HL-60/S4 (cell line): Measurements from ENCODE around the gene GLIPR1L2.

ENCODE experiments used
- in situ Hi-C: fragments of 300-500 bp; cut with MboI; formaldehyde crosslinking; loops from 2 replicates; pipeline ENCODE4 v1.14.3; 2022; ENCODE audit warnings: low sequenced_read_pairs

GLIPR1L2 gene

DNA sequence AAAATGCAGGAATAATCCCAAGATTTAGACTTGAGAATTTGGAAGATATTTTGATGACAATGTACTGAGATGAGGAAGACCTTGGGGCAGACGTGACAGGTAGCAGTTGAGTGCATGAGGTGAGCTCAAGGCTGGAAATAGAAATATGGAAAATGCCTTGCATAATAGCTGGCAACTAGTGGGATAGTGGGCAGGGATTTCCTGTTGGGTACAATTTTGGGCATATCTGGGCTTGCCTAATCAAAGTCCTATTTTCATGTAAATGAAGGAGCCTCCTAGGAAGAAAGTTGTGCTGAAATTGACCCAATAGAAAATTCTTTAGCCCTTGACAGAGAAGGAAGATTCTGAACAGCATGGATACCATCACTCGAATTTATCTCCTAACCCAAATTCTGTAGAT is 83.2 kb downstream of the GLIPR1L2 start:
- in situ Hi-C loops: no loop called here

DNA sequence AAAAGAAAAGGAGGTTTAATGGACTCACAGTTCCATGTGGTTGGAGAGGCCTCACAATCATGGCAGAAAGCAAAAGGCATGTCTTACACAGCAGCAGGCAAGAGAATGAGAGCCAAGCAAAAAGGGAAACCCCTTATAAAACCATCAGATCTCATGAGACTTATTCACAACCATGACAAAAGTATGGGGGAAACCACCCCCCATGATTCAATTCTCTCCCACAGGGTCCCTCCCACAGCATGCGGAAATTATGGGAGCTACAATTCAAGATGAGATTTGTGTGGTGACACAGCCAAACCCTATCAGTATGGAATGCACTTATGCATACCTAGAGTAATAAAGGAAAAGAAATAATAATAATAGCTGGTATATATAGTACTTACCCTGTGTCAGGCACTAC is 85.2 kb downstream of the GLIPR1L2 start:
- in situ Hi-C loops: no loop called here

DNA sequence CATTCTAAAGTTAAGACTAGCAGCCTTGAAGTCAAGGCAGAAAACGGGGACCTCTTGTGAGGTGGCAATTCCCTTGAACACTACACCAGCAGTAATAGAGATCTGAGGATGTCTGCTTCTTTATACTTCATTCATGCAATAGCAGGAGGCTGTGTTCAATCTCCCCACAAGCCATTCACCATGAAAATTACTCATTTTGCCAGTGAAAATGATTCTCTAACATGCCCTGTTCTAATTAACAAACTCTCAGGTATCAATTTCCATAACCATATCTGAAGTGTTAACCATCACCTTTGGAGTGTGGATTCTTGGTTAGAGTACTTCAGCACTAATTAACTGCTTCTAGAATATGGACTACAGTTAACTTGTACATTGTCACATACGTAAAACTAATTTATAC is 86.2 kb downstream of the GLIPR1L2 start:
- in situ Hi-C loops: no loop called here

DNA sequence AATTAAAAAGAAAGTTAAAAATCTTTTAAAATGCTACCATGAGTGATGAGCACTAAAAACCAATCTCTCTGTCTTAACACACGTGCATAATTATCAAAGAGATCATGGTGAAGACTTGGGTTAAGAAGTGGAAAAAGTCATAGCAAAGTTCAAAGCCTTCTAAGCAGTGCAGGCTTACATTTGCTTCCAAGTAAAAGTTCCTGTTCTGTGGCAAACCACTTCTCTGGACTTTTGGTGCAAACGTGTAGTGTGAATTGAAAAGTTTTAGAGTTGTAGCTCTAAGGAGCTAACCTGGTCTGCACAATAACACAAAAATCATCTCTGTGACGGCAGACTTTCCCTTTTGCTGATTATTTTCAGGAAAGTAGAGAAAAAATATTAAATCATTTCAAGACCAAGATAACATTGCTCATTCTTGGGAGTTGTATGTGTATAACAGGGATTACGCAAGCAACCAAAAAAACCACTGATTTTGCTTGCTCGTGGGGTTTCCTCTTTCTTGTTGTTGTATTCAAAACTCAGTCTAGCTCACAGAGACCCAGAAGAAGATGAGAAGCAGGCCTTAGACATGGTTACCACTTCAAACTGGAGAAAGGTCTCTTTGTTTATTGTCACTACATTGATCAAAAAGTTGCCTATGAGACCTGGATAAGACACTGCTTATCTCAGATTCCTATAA is 87.4 kb downstream of the GLIPR1L2 start:
- in situ Hi-C loops: no loop called here

DNA sequence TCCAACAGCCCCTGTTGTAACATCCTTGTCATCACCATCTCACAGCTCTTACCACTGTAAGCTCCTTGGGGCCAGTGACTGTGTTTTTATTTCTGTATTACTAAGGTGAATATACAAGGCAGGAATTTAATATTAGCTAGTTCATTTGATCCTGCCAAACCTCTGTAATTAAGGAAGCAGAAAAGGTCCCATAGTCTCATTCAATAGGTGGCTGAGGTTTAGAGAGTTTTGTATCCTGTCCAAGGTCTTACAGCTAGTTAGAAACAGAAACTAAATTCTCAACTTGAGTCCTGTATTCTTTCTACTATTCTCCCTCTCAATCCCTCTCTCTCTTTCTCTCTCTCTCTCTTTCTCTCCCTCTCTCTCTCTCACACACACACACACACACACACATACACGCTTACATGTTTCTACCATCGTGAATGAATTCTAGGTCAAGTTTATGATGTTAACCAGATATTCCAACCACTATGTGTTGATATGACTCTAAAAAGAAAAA is 89.1 kb downstream of the GLIPR1L2 start:
- in situ Hi-C loops: loop anchor here (10.0 kb wide), 1 partner anchor 145 kb away; the partner anchor contains the start of genes CAPS2 and GLIPR1L1

DNA sequence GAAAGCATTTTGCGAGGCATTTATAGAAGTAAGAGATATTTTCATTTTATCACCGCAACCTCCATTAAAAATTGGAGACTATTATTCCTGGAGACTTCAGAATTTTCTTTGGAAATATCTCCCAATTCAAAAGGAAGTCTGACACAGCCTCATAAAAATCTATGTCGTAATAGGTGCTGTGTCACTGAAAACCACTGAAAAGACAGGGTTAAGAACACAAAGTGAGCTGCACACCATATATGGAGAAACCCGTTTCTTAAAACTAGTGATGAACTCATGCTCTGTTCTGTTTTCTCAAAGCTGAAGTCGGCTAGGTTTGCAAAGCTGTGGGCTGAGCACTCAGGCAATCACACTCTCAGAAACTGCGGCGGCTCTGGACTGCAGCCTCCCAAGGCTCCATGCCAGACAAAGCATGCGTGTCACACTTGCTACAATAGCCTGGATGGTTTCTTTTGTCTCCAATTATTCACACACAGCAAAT is 89.6 kb downstream of the GLIPR1L2 start, which contains the start of gene GLIPR1:
TSS of gene GLIPR1 (plus strand) at position 287 of the 481 bp plus-strand sequence. CDS start at position 413, 126 bp downstream.
- in situ Hi-C loops: loop anchor here (10.0 kb wide), 1 partner anchor 146 kb away; the partner anchor contains the start of genes CAPS2 and GLIPR1L1

DNA sequence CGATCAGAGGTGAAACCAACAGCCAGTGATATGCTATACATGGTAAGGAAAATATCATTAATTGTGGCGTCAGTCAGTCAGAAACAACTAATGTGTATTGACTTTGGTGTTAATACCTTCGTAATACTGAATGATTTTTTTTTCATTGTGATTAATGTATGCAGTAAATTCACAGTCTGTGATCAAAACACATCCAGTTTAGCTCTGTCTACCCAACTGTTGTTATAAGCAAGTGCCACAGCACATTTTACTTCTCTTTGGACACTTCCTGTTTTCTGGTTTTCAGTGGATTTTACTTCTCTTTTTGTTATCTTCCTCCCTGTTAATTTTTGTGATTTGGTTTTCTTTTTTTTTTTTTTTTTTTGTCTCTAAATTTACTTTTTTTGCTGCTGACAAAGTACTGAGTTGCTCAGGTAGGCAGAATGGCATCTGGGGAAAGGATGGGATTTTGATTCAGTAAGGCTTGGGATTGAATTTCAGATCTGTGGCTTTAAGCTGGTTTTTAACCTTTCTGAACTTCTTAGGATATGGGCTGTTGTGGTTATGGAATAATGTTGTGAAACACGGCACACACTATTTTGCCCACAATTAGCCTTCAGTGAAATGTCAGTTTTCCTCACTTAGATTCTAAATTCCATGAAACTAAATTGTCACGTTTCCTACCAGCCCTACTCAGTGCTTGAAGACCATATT is 90.3 kb downstream of the GLIPR1L2 start:
- in situ Hi-C loops: loop anchor here (10.0 kb wide), 1 partner anchor 146 kb away; the partner anchor contains the start of genes CAPS2 and GLIPR1L1

DNA sequence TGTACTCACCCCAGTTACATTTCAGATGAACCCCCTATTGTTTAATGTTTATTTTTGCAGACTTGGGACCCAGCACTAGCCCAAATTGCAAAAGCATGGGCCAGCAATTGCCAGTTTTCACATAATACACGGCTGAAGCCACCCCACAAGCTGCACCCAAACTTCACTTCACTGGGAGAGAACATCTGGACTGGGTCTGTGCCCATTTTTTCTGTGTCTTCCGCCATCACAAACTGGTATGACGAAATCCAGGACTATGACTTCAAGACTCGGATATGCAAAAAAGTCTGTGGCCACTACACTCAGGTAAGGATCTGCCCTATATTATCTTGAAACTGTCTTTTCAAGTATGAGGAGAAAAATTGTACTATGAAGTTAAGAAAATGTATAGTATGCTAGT is 90.9 kb downstream of the GLIPR1L2 start:
- in situ Hi-C loops: loop anchor here (10.0 kb wide), 1 partner anchor 147 kb away; the partner anchor contains the start of genes CAPS2 and GLIPR1L1
